HepG2 (cell line): ENCODE results near the gene CEP250. TPM values are rescaled to one million over a fixed set of nuclear protein-coding genes. Genes with fewer than 3 reads are reported as not detected.

Experiments used
- FOXJ3 ChIP-seq: sonication (generic); formaldehyde crosslinking; IDR thresholded peaks from 2 replicates; pipeline ENCODE4 v1.4.0; 2020; ENCODE audit warnings: missing genetic modification reagents, mild to moderate bottlenecking, borderline replicate concordance
- FOXK2 ChIP-seq: fragments of 450-650 bp; IDR thresholded peaks from 2 replicates; pipeline ENCODE4 v1.6.1; 2016
- FOXM1 ChIP-seq: sonication (generic); formaldehyde crosslinking; IDR thresholded peaks from 2 replicates; pipeline ENCODE4 v1.5.0; 2020; ENCODE audit warnings: missing genetic modification reagents
- GLMP ChIP-seq: sonication (generic); formaldehyde crosslinking; IDR thresholded peaks from 2 replicates; pipeline ENCODE4 v1.9.0; 2021; ENCODE audit warnings: missing genetic modification reagents, mild to moderate bottlenecking, borderline replicate concordance
- HDAC2 ChIP-seq: sonication (generic); formaldehyde crosslinking; IDR thresholded peaks from 2 replicates; pipeline ENCODE4 v1.4.0; 2020; ENCODE audit warnings: missing genetic modification reagents
- IRX3 ChIP-seq: sonication (generic); formaldehyde crosslinking; IDR thresholded peaks from 2 replicates; pipeline ENCODE4 v1.8.1; 2023; ENCODE audit warnings: mild to moderate bottlenecking, low read depth, missing genetic modification reagents, borderline replicate concordance
- LCORL ChIP-seq, 2 experiments: fragments of 450-650 bp in 1 of 2; sonication (generic) in 1 of 2; formaldehyde crosslinking in 1 of 2; IDR thresholded peaks; 2 replicates each; pipeline versions ENCODE4 v1.5.0 to v1.6.1; 2017 to 2020; ENCODE audit warnings: antibody characterized with exemption in 1 of 2, missing genetic modification reagents in 1 of 2
- MLLT10 ChIP-seq: sonication (generic); formaldehyde crosslinking; IDR thresholded peaks from 2 replicates; pipeline ENCODE4 v1.4.0; 2020; ENCODE audit warnings: missing genetic modification reagents
- SMAD3 ChIP-seq: sonication (generic); formaldehyde crosslinking; IDR thresholded peaks from 2 replicates; pipeline ENCODE4 v1.4.0; 2020; ENCODE audit warnings: missing genetic modification reagents
- SRSF9 ChIP-seq: fragments of 200-400 bp; formaldehyde crosslinking; IDR thresholded peaks from 2 replicates; pipeline ENCODE4 v1.6.1; 2018; ENCODE audit warnings: borderline replicate concordance, mild to moderate bottlenecking, low read depth, low read length; ENCODE audit not compliant: insufficient read depth, poor library complexity, severe bottlenecking
- TAF15 ChIP-seq: fragments of 200-400 bp; formaldehyde crosslinking; IDR thresholded peaks from one replicate; pipeline ENCODE4 v1.6.1; 2018; ENCODE audit warnings: mild to moderate bottlenecking, low read depth, low read length; ENCODE audit not compliant: poor library complexity, severe bottlenecking
- TSC22D2 ChIP-seq: sonication (generic); formaldehyde crosslinking; IDR thresholded peaks from 2 replicates; pipeline ENCODE4 v1.5.1; 2020; ENCODE audit warnings: missing genetic modification reagents, mild to moderate bottlenecking, borderline replicate concordance
- ZKSCAN5 ChIP-seq: sonication (generic); formaldehyde crosslinking; IDR thresholded peaks from 2 replicates; pipeline ENCODE4 v1.5.1; 2020; ENCODE audit warnings: mild to moderate bottlenecking, missing genetic modification reagents
- ZNF143 ChIP-seq: sonication (generic); formaldehyde crosslinking; IDR thresholded peaks from 2 replicates; pipeline ENCODE4 v1.4.0; 2020; ENCODE audit warnings: missing genetic modification reagents
- ZNF326 ChIP-seq: sonication (generic); formaldehyde crosslinking; IDR thresholded peaks from 2 replicates; pipeline ENCODE4 v1.4.0; 2020; ENCODE audit warnings: missing genetic modification reagents, borderline replicate concordance
- ZNF547 ChIP-seq: sonication (generic); formaldehyde crosslinking; IDR thresholded peaks from 2 replicates; pipeline ENCODE4 v1.5.1; 2020; ENCODE audit warnings: mild to moderate bottlenecking, missing genetic modification reagents
- ZNF570 ChIP-seq: sonication (generic); formaldehyde crosslinking; IDR thresholded peaks from 2 replicates; pipeline ENCODE4 v1.4.0; 2020; ENCODE audit warnings: mild to moderate bottlenecking, missing genetic modification reagents, borderline replicate concordance
- ZNF687 ChIP-seq: sonication (generic); formaldehyde crosslinking; IDR thresholded peaks from 2 replicates; pipeline ENCODE4 v1.5.1; 2020; ENCODE audit warnings: mild to moderate bottlenecking, missing genetic modification reagents, moderate library complexity
- ZSCAN20 ChIP-seq: sonication (generic); formaldehyde crosslinking; IDR thresholded peaks from 2 replicates; pipeline ENCODE4 v1.4.0; 2020; ENCODE audit warnings: missing genetic modification reagents, mild to moderate bottlenecking, borderline replicate concordance
- ZSCAN22 ChIP-seq: sonication (generic); formaldehyde crosslinking; IDR thresholded peaks from 2 replicates; pipeline ENCODE4 v1.4.0; 2020; ENCODE audit warnings: mild to moderate bottlenecking, missing genetic modification reagents
- polyA plus RNA-seq, 8 experiments: library from polyadenylated mRNA; depleted of rRNA in 3 of 8; stranded (reverse) in 7 of 8; unstranded in 1 of 8; fragments of >200 nt; fragmentation: Illumina TruSeq in 4 of 8; extraction: Trizol in 4 of 8; gene quantifications; 2 replicates each; pipeline versions ENCODE4 v1.2.1 to v1.2.3, GENCODE V29; 2011 to 2016; ENCODE audit warnings: low read depth in 4 of 8, missing spikeins in 1 of 8, mixed read lengths in 1 of 8; ENCODE audit not compliant: insufficient read depth in 1 of 8
- total RNA-seq, 5 experiments: library from RNA; depleted of rRNA; stranded (reverse); fragments of >200 nt; fragmentation: Illumina TruSeq; extraction: Trizol; gene quantifications; 2 replicates each; pipeline ENCODE4 v1.2.3, GENCODE V29; 2016; ENCODE audit warnings: low read depth in 1 of 5
- TF ChIP-seq, protein P1 (sequence below): sonication (generic); formaldehyde crosslinking; conservative IDR thresholded peaks from 2 replicates; pipeline ENCODE4 v1.8.0; 2022; ENCODE audit warnings: low read depth, missing genetic modification reagents

Gene CEP250
- total and polyA plus RNA-seq, 2 of the 13 experiments (the other 11 are each of a cell fraction or from before 2014, with no cell fraction given), result 28.8 to 55.3 TPM

DNA sequence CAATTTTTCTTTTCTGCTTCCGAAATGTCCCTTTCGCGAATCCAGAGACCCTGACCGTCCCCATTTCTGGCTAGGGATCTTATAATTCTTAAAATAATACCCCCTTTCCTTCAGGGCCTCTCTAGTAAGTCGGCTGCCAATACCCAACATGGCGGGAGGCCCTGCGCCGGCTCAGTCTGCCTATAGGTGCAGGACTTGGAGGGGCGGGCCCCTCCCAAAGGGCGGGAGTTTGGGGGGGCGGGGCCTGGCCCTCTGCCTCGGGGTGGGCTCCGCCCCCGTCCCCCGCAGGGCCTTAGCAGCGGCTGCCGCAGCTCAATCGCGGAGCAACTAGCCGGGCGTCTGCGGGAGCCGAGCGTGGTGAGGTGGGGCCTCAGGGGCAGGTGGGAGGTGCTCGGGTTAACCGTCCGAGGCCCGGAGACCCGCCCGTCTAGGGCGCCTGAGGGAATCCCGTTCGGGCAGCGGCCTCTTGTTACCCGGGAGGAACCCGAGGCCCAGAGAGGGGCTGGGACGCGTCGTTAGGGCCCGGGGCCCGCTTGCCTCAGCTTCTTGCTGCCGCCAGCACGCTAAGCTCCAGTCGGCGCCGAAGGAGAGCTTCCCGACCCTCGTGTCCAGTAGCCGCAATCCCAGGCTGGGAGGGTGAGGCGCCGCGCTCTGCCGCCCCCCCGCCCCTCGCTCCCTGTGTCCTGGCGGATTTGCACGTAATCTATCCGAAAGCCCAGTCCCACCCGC lies at the start of gene CEP250 (continued):
- TF ChIP-seq LCORL (IDR thresholded peaks at IDR 0.05) (no peak), LCORL (CRISPR knock-in tag; IDR thresholded peaks at IDR 0.05) (peak; percentile 77), SMAD3 (CRISPR knock-in tag) (peak; percentile 66), ZNF326 (CRISPR knock-in tag) (no peak), ZSCAN22 (CRISPR knock-in tag) (no peak; the same call in 1 of the 2 replicates), ZSCAN20 (CRISPR knock-in tag) (peak; percentile 97; the same call in 1 of the 2 replicates), TSC22D2 (no peak; the same call in 1 of the 2 replicates), ZNF687 (CRISPR knock-in tag) (peak; percentile 95), HDAC2 (CRISPR knock-in tag) (no peak; the same call in none of the 2 replicates), ZNF570 (CRISPR knock-in tag) (no peak), FOXJ3 (CRISPR knock-in tag) (no peak; the same call in 1 of the 2 replicates), FOXK2 (no peak), ZNF143 (0 out of 2 replicates have a peak, but pooled peaks have one; percentile 17), SRSF9 (no peak), IRX3 (CRISPR knock-in tag) (no peak; the same call in 1 of the 2 replicates), FOXM1 (CRISPR knock-in tag) (no peak), ZNF547 (CRISPR knock-in tag) (peak; percentile 69), GLMP (CRISPR knock-in tag) (no peak), MLLT10 (no peak), TAF15 (no peak), ZKSCAN5 (no peak; the same call in 1 of the 2 replicates)
- TF ChIP-seq, protein P1, sequence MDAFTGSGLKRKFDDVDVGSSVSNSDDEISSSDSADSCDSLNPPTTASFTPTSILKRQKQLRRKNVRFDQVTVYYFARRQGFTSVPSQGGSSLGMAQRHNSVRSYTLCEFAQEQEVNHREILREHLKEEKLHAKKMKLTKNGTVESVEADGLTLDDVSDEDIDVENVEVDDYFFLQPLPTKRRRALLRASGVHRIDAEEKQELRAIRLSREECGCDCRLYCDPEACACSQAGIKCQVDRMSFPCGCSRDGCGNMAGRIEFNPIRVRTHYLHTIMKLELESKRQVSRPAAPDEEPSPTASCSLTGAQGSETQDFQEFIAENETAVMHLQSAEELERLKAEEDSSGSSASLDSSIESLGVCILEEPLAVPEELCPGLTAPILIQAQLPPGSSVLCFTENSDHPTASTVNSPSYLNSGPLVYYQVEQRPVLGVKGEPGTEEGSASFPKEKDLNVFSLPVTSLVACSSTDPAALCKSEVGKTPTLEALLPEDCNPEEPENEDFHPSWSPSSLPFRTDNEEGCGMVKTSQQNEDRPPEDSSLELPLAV, result no peak
